NCI-H226 (cell line): ENCODE results near the gene FAM72A.
"Not testable (repeated sequence)": the region's sequence is repeated elsewhere in the genome, so short reads cannot be mapped to it uniquely, and the experiment has no call there.

Source experiments
- DNase-seq: peaks from one replicate; pipeline ENCODE4 v3.0.0-alpha.2; 2015

Gene FAM72A

DNA sequence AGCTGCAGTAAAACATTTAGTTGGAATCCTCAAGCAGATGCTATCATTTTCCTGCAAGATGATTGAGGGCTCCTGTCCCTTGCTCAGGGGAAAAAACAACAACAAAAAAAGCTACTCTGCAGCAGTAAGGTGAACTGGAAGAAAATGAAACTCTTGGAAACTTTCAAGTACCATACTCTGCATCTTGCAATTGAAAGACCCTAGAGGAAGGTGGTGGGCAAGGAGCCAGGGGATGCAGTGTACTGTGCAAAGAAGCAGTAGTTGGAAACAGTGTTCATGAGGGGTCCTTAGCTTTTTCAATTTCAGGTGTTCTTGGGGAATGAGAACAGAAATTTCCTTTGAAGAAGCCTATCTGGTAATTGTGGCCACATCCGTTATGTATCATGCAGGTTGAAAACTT lies 8.2 kb upstream of the FAM72A start:
- DNase-seq = not testable (repeated sequence)

DNA sequence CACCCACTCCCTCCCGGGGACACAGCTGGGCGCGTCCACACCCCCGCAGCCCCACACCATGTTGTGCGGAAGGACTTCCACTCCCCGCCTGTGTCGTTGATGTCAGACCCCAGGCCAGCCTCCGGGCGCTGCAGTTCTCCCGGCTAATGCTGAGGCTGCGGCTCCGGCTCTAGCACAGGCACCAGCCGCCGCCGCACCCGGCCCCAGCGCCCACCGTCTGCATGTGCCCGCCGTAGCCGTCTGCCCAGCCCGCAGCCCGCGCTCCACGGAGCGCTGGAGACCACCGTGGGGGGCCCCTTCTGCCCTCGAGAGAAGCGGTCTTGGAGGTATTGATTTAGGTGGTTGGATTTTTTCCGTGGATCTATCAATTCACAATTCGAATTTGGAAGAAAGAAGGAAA lies 2.9 kb upstream of the FAM72A start:
- not testable (repeated sequence) for DNase-seq

DNA sequence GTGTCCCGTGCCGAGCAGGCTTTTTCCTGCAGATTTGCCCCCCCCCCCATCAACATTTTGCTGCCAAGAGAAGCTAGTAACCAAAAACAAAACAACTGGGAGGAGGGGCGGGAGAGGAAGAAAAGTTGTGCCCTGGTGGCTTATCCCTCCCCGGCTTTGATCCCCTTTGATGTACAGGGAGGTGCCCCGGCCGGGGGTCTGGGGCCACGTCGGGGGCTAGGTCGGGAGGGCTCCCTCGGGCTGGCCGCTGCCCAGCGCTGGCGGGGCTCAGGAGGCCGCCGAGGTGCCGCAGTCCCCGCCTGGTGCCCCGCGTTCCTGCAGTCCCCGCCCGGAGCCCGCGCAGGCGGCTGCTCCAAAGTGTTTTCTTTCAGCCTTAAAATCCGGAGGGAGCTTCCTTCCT lies 2.2 kb upstream of the FAM72A start:
- DNase-seq = peak; percentile 7

DNA sequence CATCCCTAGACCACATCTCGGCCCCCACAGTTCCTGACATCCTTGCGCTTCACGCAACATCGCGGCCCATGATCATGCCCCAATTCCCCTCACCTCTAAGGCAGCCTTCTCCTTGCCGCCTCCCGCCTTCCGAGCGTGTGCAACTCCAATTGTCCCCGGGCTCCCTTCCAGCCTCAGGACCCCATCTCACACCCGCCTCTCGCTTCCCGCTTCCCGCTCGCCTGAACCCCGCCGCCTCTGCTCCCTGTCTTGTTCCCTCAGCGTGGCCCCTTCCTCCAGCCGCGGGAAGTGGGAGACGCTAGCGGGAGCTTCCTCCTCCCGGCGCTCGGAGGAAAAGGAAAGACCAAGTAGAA lies 1.5 kb upstream of the FAM72A start:
- DNase-seq = not testable (repeated sequence)

DNA sequence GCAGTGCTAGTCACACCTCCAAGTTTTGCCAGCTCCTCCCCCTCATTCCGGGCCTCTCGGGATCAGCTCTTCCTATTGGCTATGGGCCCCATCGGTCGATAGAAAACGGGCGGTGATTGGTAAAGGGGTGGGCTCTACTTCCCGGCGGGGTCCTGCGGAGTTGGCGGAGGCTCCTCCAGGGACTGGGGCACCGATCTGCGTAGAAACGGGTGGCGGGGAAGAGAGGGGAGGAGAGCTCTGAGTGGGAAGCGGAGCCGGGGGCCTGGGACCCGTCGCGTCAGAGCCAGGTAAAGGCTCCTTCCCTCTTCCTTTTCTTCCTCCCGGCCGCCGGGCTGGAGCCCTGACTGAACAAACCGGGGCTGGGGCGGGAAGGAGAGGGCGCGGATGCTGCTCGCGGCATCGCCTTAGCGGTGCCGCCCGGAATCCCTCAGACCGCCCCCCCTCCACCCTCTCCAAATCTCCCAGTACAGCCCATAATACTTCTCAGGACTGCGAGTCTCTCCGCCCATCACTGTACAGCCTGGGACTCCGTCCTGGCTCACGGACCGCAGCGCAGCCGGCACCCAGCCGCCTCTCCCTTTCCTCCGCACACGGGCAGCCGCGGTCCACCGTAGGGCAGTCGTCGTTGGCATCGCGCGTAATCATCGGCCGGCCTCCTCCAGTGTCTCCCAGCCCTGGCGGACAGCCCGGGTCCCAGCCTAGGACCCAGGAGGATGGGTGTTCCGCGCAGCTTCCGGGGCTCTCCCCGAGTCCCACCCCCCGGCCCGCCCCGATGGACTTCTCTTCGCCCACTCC lies 922 bp upstream of the FAM72A start, which contains the start of gene SRGAP2:
SRGAP2 (plus strand) TSS at position 178 of the 795 bp plus-strand sequence. CDS start 2,430 bp downstream, outside the sequence.
- DNase-seq = peak; percentile 44

DNA sequence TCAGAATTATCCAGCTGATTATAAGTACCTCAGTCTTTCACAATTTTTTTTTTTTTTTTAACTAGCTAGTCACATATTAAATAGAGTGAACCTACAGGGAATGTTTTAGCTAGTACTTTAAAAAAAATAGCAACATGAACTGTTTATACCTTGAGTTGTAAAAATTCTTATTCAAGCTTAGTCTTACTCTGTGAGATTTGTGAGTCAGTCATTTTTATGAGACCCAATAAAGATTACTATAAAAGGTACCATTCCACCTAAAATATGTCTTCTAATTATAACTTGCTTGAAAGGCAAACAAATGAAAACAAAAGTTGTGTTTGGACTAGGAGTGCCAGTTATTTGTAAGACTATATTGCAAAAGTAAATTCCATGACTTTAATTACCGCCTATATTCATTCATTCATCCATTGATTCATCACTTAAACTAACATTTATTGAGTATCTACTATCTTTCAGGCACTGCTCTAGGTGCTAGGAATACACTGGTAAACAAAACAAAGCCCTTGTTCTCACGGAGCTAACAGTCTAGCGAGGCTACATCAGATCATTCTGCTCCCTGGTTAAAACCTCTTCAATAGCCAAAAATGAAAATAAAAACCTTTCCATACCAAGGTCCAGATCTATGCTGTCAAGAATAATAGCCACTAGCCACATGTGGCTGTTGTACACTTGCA lies 5.8 kb downstream of the FAM72A start:
- not testable (repeated sequence) for DNase-seq

DNA sequence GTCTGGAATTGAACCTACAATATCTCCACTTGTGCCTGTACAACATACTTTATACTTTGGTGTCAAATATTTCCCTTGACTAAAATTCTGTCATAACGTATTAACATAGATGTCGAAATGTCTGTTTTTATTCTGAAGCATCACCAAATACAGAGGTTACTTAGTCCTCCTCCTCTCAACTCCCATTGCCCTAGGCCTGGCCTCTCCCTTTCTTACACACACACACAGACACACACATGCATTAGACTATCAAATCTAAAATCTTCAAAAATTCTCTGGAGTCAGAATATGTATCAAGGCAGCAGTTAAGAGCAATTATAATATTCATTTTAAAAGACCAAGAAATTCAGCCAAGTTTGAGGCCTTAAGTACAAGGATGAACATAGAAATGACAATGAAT lies 7.5 kb downstream of the FAM72A start:
- DNase-seq = not testable (repeated sequence)

DNA sequence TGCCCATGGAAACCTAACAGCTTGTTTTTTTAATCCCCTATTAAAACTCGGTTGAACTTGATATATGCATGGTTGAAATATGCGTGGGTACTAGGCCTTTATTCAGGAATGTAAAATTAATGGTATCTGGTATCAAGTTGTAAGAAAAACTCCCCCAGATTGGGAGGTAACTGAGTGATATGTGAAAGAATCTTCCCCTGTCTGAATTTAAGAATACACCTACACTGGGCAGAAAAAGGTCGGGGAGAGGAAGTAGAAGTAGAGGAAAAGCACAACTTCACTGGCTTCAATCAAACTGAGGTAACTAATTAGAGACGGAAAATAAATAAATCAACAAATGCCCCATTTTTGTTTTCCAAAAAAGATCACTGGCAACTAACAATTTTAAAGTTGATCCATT lies 15.8 kb downstream of the FAM72A start:
- DNase-seq = peak; percentile 69

DNA sequence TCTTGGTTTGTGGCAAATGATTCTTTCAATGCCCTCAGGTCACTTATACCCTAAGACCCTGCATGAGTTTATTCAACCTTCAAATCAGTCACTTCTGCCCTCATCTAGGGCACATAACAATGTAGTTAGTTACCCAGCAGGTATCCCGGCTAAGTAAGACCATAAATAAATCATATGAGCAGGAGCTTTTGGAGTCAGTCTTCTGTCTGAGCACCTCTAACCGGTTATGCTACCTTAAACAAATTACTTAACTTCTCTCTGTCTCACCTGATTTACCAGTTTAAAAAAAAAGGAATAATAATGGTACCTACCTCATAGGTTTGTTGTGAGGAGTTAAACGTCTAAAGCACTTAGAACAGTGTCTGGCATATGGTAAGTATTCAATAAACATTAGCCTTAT lies 16.9 kb downstream of the FAM72A start:
- not testable (repeated sequence) for DNase-seq

DNA sequence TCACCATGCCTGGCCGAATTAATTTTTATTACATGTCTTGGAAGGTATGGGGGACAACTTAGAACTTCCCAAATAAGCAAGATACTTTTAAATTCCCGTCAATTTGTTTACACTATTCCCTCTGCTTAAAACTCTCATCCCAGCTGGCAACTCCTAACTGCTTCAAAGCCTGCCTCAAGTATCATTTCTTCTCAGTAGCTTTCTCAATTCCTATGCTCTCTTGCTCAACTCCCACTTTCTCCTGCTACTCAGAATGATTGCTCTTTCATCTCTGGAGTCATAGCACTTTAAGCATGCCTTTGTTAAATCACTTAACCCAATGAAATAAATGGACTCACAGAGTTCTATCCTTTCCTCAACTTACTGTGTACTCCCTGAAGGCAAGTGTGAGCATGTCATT lies 18.9 kb downstream of the FAM72A start:
- peak; percentile 15 for DNase-seq

DNA sequence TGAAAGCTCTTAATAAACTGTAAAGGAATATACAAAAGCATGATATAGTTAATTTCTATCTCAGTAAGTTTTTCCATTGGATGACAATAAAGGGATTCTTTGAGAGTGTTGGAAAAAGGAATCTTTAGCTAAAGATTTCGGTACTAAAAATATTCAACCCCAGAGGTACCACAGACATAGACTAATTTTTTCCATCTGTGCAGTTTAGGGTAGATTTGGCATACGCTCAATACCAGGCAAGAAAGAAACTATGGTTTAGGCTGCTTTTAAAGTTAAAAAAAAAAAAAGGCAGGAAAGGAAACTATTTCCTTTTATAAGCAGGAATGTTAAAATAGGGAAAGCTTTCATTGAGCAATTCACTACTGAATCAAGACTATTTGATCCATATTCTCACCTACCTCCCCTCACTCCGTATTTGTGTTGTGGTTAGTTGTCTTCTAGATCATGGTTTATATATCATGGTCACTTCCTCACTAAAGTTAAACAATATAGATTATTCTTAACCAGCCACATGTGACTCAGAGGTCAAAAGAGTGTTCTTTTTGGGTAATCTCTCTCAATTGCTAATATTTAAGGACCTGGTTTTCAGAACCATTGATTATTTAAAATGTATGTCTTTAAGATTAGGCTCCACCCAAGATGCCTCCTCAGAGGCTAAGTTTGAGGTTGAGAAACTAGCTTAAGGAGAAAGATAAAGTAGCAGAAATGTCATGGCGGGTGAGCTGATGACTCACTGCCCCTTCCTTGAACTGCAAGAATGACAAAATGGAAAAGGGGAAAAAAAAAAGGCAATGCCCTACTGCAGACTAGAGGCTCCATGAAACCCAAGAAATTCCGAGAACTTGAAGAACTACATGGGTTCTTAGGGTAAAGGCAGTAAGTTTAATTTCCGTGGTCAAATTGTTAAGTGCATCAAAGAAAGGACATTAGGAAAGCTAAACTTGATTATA lies 20.0 kb downstream of the FAM72A start:
- peak; percentile 5 for DNase-seq

DNA sequence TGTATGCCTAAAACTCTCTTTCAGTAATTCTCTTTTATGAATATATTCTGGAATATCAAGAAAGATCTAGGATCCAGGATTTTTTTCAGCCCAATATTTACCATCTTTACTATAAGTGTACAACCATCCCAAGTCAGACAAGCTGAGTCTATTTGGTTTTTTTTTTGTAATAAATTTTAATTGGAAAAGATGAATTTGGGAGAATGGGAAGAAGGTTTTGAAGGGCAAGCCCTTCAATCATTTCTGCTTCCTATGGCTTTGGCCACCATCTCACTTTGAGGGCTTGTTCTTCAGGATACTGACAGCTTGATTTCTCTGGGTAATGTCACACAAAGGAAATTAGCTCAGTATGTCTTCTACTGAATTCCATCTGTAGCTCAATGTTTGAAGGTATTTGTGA lies 23.0 kb downstream of the FAM72A start:
- not testable (repeated sequence) for DNase-seq

DNA sequence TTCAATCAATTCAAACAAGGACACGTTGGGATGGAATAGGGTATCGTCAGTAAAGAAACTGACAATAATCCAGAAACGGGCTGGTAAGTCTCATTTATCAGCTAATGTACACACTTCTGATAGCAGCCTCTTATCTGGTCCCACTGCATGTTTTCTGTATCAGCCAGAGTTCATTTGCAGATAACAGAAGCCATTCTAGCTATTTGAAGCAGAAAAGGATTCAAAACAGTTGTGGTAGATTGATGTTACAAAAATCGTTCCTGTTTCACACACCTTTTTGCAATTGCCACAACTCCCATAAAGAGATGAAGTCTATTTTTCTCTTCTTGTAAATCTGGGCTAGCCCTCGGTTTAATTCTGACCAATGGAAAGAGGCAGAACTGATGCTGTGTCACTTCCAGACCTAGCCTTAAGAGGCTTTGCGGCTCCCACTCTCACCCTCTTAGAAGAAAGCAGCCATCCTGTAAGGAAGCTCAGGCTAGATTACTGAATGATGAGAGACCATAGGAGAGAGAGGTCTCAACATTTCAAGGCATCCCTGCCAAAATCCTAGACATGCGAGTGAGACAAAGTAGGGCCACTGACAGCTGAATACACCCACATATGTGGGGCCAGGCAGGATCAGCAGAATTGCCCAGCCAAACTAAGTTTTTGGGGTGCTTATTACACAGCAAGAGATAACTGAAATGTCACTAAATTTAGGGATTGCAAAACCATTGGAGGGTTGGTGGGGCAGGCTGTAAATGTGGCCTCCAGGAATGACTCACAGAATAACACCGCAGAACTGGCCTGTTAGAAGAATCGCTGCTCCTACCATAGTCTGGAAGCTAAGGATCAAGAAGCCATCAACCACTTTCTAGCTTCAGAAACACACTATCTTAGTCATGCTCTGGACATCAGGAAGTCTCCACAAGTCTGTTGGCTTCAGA lies 24.3 kb downstream of the FAM72A start:
- peak; percentile 28 for DNase-seq

DNA sequence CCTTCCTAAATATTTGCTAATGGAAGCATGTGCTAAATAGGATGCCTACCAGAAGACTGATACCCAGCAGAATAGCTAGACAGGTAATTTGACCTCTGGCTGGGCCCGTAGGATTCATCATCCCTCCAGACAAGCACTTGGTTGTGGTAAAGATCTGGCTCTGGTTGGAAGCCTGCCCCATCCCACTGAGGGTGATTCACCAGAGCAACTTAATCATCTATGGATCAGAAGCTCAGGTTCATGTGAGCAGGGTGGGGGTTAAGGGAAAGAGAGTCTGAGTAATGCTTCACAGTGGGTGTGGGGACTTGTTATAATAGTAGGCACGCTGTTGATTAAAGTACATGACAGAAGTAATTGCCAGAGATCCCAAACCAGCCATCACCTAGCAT lies 26.5 kb downstream of the FAM72A start:
- DNase-seq = not testable (repeated sequence)

DNA sequence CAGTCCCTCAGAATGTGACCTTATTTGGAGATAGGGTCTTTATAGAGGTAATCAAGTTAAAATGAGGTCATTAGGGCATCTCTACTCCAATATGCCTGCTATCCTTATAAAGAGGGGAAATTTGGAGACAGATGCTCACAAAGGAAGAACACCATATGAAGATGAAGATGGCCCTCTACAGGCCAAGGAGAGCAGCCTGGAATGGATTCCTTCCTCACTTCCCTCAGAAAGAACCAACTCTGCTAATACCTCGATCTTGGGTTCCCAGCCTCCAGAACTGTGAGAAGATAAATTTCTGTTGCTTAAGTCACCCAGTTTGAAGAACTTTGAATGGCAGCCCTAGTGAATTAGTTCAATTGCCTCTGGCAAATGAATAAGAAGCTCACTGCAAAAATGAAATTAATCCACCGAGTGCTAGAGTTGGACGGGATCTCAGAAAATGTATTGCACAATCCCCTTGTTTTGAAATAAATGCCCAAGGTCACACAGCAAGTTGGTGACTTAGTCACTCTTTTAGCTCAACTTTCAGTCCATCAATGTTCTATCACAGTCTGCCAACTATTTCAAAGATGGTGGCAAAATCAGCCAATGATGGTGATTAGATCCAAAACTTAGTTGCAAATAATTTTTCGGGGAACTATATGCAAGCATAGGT lies 27.1 kb downstream of the FAM72A start:
- DNase-seq = peak; percentile 51

DNA sequence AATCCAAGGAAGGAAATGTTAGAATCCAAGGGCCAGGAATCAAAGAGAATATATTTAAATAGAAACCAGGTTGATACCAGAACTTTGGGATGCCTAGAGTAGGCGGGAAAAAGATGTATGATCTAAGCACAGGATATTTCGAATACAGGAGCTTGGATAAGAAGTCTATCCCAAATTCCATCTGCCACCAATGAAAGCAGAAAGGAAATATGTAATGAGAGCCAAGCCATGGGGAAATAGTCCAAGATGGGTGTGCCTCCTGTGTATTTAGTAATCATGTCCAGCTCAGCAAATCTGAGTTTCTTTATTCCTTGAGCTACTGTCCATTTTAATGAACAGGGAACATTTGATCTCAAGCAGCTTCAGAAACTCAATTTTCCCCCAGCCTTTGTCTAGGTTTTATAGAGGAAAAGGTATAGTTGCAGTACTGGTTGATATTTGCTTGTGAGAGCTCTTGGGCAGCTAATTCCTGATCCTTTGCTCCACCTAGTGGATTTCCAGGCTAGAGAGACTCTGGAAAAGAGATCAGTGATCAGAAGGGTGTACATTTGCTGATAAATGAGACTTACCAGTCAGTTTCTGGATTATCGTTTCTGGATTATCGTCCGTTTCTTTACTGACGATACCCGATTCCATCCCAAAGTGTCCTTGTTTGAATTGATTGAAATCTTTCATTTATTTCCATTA lies 28.3 kb downstream of the FAM72A start:
- DNase-seq = peak; percentile 1

DNA sequence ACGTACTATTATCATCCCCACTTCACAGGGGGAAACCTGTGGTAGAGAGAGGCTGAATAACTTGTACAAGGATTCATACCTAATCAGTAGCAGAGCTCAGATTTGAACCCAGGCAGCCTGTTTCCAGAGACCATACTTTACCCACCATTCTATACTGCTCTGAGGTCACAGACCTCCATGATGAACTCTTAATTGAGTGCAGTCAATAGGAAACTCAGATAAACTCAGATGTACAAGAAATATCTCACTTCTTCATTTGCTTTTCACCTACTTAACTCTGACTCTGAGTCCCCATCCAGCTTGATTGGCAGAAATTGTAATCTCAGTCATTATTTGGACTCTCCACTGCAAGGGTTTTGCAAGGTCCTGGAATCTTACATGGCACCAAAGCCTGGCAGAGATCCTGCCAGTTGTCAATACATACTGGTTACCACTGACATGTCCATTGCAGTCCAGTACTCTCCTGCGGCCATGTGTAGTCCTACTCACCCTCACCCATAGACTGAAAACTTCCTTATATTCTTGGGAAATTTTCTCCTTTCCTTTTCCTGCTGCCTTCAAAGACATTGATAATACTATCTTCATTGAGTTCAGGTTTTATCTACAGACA lies 29.4 kb downstream of the FAM72A start:
- not testable (repeated sequence) for DNase-seq

DNA sequence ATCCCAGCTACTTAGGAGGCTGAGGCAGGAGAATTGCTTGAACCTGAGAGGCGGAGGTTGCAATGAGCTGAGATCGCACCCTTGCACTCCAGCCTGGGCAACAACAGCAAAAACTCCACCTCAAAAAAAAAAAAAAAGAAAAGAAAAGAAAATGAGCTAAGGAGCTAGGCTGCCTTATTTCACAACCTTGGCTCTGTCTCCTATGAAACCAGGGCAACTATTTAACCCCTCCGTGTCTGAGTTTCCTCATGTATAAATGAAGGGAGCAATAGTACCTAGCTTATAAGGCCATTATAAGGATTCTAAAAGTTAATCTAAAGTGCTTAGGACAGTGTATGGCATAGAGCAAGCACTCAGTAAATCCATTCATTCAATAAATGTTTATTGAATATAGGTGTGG lies 32.8 kb downstream of the FAM72A start:
- DNase-seq = peak; percentile 16

DNA sequence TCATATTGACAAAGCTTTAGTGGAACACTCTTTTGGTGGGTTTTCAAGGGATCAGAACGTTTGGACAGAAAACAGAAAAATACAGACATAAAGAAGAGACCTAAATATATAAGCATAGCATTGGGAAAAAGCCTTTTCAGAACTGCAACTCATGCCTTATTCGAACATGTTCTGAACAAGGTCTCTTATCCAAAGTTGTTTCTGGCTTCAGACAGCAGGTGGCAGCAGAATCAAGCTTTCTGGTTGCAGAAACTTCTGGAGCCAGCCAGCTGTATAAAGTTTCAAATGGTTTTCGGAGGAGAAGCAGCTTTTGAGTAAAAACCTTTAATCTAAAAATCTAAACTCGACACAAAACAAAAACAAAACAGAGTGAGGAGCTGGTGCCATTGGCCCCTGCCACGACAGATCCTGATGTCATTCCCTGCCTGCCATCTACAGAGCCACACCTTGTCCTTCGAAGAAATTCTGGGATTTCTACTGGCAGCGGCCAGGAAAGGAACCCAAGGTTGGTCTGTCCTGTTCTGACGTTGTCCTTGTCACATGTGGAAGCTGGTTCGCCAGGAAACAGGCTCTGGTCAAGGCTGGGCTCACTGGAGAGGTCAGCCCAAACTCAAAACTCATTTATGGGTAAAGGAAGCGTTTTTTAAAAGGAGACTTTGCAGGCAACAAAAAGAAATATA lies 35.1 kb downstream of the FAM72A start:
- not testable (repeated sequence) for DNase-seq

DNA sequence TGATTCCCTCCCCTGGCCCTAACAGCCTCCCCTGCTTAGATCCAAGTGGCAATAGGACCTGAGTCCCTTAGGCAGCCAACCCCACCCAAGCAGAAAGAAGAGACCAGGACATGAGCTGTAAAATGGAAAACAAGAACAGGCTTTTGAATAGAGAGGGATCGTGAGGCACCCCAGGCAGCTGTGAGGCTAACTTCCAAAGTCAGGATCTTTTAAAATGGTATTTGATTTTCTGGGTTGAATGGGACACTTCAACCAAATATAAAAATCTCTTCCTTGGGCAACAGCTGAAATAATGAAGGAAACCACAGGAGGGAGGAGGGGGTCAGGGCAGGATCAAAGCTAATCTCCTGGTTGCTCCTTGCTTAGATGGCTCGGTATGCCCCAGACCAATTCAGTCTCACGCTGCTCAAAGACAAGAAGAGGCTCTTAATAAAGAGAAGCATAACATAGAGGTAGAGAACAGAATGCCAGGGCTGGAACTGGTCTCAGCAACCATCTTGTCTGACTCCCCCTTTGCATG lies 56.8 kb downstream of the FAM72A start:
- DNase-seq = no peak
